GM12874 (cell line): Measurements from ENCODE around the gene BHLHA15.

Experiments used
- TF ChIP-seq, protein P1 (sequence below): IDR thresholded peaks from 2 replicates; pipeline ENCODE4 v1.5.1; 2011; ENCODE audit warnings: low read depth, mild to moderate bottlenecking, control low read depth, low read length, moderate library complexity; ENCODE audit not compliant: insufficient read depth

The BHLHA15 gene

DNA sequence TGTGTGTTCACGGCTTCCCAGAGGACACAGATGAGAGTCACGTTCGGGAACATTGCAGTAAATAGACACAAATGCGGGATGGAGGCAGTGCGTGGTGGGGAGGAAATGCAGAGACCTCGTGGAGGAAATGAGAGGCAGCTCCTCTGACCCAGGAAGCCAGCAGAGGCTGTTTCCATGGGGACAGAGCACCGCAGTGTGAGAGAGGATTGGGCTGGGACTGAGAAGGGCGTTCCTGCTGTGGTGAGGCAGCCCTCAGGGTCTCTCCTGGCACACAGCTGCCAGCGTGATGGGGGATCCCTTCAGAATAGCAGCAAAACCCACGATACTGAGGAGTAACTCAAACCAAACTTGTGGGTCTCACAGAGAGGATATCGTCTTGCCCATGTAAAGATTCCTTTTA is 21.7 kb upstream of the BHLHA15 start:
- TF ChIP-seq, protein P1, sequence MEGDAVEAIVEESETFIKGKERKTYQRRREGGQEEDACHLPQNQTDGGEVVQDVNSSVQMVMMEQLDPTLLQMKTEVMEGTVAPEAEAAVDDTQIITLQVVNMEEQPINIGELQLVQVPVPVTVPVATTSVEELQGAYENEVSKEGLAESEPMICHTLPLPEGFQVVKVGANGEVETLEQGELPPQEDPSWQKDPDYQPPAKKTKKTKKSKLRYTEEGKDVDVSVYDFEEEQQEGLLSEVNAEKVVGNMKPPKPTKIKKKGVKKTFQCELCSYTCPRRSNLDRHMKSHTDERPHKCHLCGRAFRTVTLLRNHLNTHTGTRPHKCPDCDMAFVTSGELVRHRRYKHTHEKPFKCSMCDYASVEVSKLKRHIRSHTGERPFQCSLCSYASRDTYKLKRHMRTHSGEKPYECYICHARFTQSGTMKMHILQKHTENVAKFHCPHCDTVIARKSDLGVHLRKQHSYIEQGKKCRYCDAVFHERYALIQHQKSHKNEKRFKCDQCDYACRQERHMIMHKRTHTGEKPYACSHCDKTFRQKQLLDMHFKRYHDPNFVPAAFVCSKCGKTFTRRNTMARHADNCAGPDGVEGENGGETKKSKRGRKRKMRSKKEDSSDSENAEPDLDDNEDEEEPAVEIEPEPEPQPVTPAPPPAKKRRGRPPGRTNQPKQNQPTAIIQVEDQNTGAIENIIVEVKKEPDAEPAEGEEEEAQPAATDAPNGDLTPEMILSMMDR, result no peak

DNA sequence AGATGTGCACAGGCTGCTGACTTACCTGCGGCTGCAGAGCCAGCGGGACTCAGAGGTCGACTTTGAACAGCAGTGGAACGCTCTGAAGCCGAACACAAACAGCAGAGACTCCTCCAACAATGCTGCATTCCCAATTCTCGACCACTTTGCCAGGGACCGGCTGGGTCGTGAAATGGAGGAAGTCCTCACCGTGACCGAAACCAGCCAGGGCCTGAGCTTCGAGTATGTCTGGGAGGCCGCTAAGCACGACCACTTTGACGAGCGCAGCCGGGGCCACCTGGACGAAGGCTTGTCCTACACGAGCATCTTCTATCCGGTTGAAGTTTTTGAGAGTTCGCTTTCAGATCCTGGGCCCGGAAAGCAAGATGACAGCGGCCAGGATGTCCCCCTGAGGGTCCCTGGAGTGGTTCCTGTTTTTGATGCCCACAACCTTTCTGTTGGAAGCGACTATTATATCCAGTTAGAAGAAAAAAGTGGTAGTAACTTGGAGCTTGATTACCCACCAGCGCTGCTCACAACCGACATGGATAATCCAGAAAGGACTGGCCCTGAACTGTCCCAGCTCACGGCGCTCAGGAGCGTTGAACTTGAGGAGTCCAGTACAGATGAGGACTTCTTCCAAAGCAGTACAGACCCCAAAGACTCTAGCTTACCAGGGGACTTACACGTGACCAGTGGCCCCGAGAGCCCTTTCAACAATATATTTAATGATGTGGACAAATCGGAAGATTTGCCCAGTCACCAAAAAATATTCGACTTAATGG is 19.4 kb upstream of the BHLHA15 start:
- TF ChIP-seq, protein P1, result no peak

DNA sequence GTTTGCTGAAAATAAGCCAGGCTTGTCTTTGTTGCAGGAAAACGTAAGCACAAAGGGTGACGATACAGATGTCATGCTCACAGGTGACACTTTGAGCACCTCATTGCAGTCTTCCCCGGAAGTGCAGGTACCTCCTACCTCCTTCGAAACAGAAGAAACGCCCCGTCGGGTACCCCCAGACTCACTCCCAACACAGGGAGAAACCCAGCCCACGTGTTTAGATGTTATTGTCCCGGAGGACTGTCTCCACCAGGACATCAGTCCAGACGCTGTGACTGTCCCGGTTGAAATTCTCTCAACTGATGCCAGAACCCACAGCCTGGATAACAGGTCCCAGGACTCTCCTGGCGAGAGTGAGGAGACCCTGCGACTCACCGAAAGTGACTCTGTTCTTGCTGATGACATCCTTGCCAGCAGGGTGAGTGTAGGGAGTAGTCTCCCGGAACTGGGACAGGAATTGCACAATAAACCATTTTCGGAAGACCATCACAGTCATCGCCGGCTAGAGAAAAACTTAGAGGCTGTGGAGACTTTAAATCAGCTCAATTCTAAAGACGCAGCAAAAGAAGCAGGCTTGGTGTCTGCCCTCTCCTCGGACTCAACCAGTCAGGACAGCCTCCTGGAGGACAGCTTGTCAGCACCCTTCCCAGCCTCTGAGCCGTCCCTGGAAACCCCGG is 18.3 kb upstream of the BHLHA15 start:
- TF ChIP-seq, protein P1, result no peak

DNA sequence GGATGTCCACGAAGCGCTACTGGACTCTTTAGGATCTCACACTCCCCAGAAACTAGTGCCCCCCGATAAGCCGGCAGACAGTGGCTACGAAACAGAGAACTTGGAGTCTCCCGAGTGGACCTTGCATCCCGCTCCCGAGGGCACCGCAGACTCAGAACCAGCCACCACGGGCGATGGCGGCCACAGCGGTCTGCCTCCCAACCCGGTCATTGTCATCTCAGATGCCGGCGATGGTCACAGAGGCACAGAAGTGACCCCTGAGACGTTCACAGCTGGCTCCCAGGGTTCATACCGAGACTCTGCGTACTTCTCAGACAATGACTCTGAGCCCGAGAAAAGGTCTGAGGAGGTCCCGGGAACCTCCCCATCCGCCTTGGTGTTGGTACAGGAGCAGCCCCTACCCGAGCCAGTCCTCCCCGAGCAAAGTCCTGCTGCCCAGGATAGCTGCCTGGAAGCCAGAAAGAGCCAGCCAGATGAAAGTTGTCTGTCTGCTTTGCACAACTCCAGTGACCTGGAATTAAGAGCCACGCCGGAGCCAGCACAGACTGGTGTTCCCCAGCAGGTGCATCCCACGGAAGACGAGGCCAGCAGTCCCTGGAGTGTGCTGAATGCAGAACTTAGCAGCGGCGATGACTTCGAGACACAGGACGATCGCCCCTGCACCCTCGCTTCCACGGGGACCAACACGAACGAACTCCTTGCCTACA is 17.6 kb upstream of the BHLHA15 start:
- TF ChIP-seq, protein P1, result no peak

DNA sequence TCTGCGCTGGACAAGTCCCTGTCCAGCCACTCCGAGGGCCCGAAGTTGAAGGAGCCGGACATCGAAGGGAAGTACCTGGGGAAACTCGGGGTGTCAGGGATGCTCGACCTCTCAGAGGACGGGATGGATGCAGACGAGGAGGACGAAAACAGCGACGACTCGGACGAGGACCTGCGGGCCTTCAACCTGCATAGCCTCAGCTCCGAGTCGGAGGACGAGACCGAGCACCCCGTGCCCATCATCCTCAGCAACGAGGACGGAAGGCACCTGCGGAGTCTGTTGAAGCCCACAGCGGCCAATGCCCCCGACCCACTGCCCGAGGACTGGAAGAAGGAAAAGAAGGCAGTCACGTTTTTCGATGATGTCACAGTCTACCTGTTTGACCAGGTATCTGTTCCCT is 17.1 kb upstream of the BHLHA15 start:
- TF ChIP-seq, protein P1, result no peak

DNA sequence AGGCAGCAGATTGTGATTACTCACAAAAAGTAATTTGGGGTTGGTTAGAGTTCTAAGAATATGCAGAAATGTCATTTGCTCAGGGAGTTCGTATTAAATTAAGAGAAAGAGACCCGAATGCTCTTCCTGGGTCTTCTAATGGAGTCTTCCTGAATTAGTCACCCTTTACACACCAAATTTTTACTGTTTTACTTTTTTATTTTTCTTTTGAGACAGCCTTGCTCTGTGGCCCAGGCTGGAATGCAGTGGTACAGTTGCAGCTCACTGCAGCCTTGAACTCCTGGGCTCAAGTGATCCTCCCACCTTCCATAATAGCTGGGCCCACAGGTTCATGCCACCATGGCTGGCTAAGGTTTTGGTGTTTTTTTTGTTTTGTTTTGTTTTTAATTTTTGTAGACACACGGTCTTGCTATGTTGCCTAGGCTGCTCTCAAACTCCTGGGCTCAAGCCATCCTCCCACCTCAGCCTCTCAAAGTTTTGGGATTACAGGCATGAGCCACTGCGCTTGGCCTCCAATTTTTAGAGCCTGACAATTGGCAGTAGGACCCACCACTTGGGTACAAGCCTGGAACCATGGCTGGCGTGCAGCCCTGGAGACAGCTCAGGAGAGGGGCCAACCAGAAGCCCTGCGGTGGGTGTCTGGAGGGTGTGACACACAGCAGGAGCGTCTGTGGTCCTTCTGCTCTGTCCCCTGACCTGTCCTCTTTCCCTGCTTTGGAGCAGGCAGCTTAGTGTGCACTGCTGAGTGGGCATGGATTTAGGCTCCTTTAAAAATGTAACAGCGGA is 16.4 kb upstream of the BHLHA15 start:
- TF ChIP-seq, protein P1, result no peak
